Measurements from ENCODE around the gene HSD17B12. TPM values are rescaled to one million over a fixed set of nuclear protein-coding genes. Genes with fewer than 3 reads are reported as not detected.
A peak's percentile ranks its signal among the peaks of the same experiment; 100 is the strongest.

Gene HSD17B12
- total and polyA plus RNA-seq, 2 of the 13 experiments (the other 11 are each of a cell fraction or from before 2014, with no cell fraction given) = 50.3 to 117 TPM

GRCh38 chr11:43880640-43881159 is 200.2 kb downstream of the HSD17B12 start, which contains the start of gene ALKBH3 (continued):
- TF ChIP-seq ZBTB2 (CRISPR knock-in tag; IDR thresholded peaks at IDR 0.05; ENCODE audit: low read depth) (0 out of 2 replicates have a peak, but pooled peaks have one; percentile 60), ZNF432 (CRISPR knock-in tag; IDR thresholded peaks at IDR 0.05; ENCODE audit: borderline replicate concordance) (no peak), FLYWCH1 (CRISPR knock-in tag; IDR thresholded peaks at IDR 0.05) (no peak), CBFB (CRISPR knock-in tag; IDR thresholded peaks at IDR 0.05) (peak; percentile 85; the same call in 1 of the 2 replicates), KDM6A (CRISPR knock-in tag; IDR thresholded peaks at IDR 0.05; ENCODE audit: low read depth) (peak; percentile 10; the same call in 1 of the 2 replicates), JARID2 (CRISPR knock-in tag; IDR thresholded peaks at IDR 0.05; ENCODE audit: insufficient replicate concordance) (peak; percentile 32), MAF1 (CRISPR knock-in tag; IDR thresholded peaks at IDR 0.05; ENCODE audit: borderline replicate concordance) (no peak), ZNF513 (CRISPR knock-in tag; conservative IDR thresholded peaks at IDR 0.05) (no peak), MED13 (CRISPR knock-in tag; IDR thresholded peaks at IDR 0.05) (no peak), ZC3H4 (CRISPR knock-in tag; IDR thresholded peaks at IDR 0.05; ENCODE audit: borderline replicate concordance) (0 out of 2 replicates have a peak, but pooled peaks have one; percentile 50), ZBTB4 (CRISPR knock-in tag; IDR thresholded peaks at IDR 0.05; ENCODE audit: borderline replicate concordance) (0 out of 2 replicates have a peak, but pooled peaks have one; percentile 33), TSC22D2 (CRISPR knock-in tag; IDR thresholded peaks at IDR 0.05; ENCODE audit: borderline replicate concordance) (no peak), RBFOX2 (IDR thresholded peaks at IDR 0.05; ENCODE audit: low read depth, low read length) (peak; percentile 86), SNAI1 (CRISPR knock-in tag; IDR thresholded peaks at IDR 0.05; ENCODE audit: borderline replicate concordance) (no peak), ZFP36 (IDR thresholded peaks at IDR 0.05; ENCODE audit: borderline replicate concordance, low read depth, low read length, partially characterized antibody) (no peak), ZNF879 (CRISPR knock-in tag; IDR thresholded peaks at IDR 0.05) (no peak), ZNF101 (CRISPR knock-in tag; IDR thresholded peaks at IDR 0.05; ENCODE audit: borderline replicate concordance, low read depth) (no peak)
- TF ChIP-seq, protein P1, sequence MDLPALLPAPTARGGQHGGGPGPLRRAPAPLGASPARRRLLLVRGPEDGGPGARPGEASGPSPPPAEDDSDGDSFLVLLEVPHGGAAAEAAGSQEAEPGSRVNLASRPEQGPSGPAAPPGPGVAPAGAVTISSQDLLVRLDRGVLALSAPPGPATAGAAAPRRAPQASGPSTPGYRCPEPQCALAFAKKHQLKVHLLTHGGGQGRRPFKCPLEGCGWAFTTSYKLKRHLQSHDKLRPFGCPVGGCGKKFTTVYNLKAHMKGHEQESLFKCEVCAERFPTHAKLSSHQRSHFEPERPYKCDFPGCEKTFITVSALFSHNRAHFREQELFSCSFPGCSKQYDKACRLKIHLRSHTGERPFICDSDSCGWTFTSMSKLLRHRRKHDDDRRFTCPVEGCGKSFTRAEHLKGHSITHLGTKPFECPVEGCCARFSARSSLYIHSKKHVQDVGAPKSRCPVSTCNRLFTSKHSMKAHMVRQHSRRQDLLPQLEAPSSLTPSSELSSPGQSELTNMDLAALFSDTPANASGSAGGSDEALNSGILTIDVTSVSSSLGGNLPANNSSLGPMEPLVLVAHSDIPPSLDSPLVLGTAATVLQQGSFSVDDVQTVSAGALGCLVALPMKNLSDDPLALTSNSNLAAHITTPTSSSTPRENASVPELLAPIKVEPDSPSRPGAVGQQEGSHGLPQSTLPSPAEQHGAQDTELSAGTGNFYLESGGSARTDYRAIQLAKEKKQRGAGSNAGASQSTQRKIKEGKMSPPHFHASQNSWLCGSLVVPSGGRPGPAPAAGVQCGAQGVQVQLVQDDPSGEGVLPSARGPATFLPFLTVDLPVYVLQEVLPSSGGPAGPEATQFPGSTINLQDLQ (CRISPR knock-in tag; IDR thresholded peaks at IDR 0.05) = no peak
- TF ChIP-seq, protein P2, sequence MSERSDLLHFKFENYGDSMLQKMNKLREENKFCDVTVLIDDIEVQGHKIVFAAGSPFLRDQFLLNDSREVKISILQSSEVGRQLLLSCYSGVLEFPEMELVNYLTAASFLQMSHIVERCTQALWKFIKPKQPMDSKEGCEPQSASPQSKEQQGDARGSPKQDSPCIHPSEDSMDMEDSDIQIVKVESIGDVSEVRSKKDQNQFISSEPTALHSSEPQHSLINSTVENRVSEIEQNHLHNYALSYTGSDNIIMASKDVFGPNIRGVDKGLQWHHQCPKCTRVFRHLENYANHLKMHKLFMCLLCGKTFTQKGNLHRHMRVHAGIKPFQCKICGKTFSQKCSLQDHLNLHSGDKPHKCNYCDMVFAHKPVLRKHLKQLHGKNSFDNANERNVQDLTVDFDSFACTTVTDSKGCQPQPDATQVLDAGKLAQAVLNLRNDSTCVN (CRISPR knock-in tag; IDR thresholded peaks at IDR 0.05; ENCODE audit: borderline replicate concordance) = peak; percentile 51; the same call in 1 of the 2 replicates
